Activated CD4-positive, alpha-beta T cell treated with anti-CD3 and anti-CD28 coated beads, Interleukin-2, amount 10 ng/mL, durations not matched to agents 24 days and 14 days (primary cell): Measurements from ENCODE around the gene NFYB. TPM values are rescaled to one million over a fixed set of nuclear protein-coding genes. Genes with fewer than 3 reads are reported as not detected.

ENCODE experiments used
- DNase-seq: peaks from one replicate; pipeline ENCODE4 v3.0.0; 2022
- H3K27ac Mint-ChIP-seq: one replicate; pipeline ENCODE4 v1.8.0; 2022; ENCODE audit warnings: mild to moderate bottlenecking, mixed read lengths
- H3K27me3 Mint-ChIP-seq: one replicate; pipeline ENCODE4 v1.8.0; 2022; ENCODE audit warnings: mixed read lengths
- H3K36me3 Mint-ChIP-seq: one replicate; pipeline ENCODE4 v1.8.0; 2022; ENCODE audit warnings: low read depth, mild to moderate bottlenecking, mixed read lengths
- H3K4me1 Mint-ChIP-seq: one replicate; pipeline ENCODE4 v1.8.0; 2021; ENCODE audit warnings: mixed read lengths
- H3K4me3 Mint-ChIP-seq: one replicate; pipeline ENCODE4 v1.8.0; 2022; ENCODE audit warnings: mild to moderate bottlenecking, moderate library complexity, mixed read lengths
- H3K9me3 Mint-ChIP-seq: one replicate; pipeline ENCODE4 v1.8.0; 2021; ENCODE audit warnings: mixed read lengths
- intact Hi-C: fragments of 100-400 bp; cut with micrococcal nuclease; formaldehyde crosslinking; loops from one replicate; pipeline ENCODE4 v1.15.1; 2023
- total RNA-seq: library from RNA; stranded (reverse); gene quantifications from 2 replicates; pipeline ENCODE4 v1.2.3, GENCODE V29; 2022

NFYB gene
- total RNA-seq, 1 donor from 2014 or later, result 25.4 TPM

GRCh38 chr12:104147346-104147745 lies 9.3 kb upstream of the NFYB start:
- no peak overlapping the region for H3K27ac Mint-ChIP-seq
- intact Hi-C loops, result no loop called here
- H3K36me3 Mint-ChIP-seq, result no peaks in the 10 kb centered on the region
- no peak for DNase-seq
- H3K27me3 Mint-ChIP-seq, result peaks cover 48% of the 10 kb centered on the region
- H3K9me3 Mint-ChIP-seq, result no peaks in the 10 kb centered on the region
- H3K4me3 Mint-ChIP-seq, result no peak overlapping the region
- H3K4me1 Mint-ChIP-seq, result no peaks in the 10 kb centered on the region

GRCh38 chr12:104143918-104144317 lies 5.9 kb upstream of the NFYB start:
- no peak for DNase-seq
- intact Hi-C loops, result no loop called here
- H3K36me3 Mint-ChIP-seq, result no peaks in the 10 kb centered on the region
- H3K9me3 Mint-ChIP-seq, result no peaks in the 10 kb centered on the region
- H3K27me3 Mint-ChIP-seq, result peaks cover 46% of the 10 kb centered on the region
- H3K4me3 Mint-ChIP-seq, result no peak overlapping the region
- peaks cover 2% of the 10 kb centered on the region for H3K4me1 Mint-ChIP-seq
- H3K27ac Mint-ChIP-seq, result no peak overlapping the region

- no peaks in the 10 kb centered on the region for H3K36me3 Mint-ChIP-seq
- intact Hi-C loops, result no loop called here
- H3K4me1 Mint-ChIP-seq, result peaks cover 3% of the 10 kb centered on the region
- no peak overlapping the region for H3K27ac Mint-ChIP-seq
- DNase-seq, result no peak
- no peak overlapping the region for H3K4me3 Mint-ChIP-seq
- H3K27me3 Mint-ChIP-seq, result peaks cover 39% of the 10 kb centered on the region
- H3K9me3 Mint-ChIP-seq, result no peaks in the 10 kb centered on the region
Observed at GRCh38 chr12:104143002-104143401, 5.0 kb upstream of the NFYB start.

- H3K36me3 Mint-ChIP-seq, result no peaks in the 10 kb centered on the region
- peaks cover 3% of the 10 kb centered on the region for H3K4me1 Mint-ChIP-seq
- peak; percentile 48 for DNase-seq
- intact Hi-C loops, result no loop called here
- no peaks in the 10 kb centered on the region for H3K9me3 Mint-ChIP-seq
- no peak overlapping the region for H3K27ac Mint-ChIP-seq
- peaks cover 39% of the 10 kb centered on the region for H3K27me3 Mint-ChIP-seq
- H3K4me3 Mint-ChIP-seq, result no peak overlapping the region
Observed at GRCh38 chr12:104142543-104142942, 4.5 kb upstream of the NFYB start.

GRCh38 chr12:104138797-104139152 lies 765 bp upstream of the NFYB start:
- Mint-ChIP-seq H3K27me3 (peaks cover 23% of the 10 kb centered on the region), H3K9me3 (no peaks in the 10 kb centered on the region), H3K4me1 (peaks cover 16% of the 10 kb centered on the region), H3K27ac (peak overlapping the region; percentile 42), H3K36me3 (no peaks in the 10 kb centered on the region), H3K4me3 (peak overlapping the region; percentile 56)
- intact Hi-C loops, result loop anchor here (1.0 to 5.0 kb wide), 6 partner anchors 74 to 969 kb away; partner anchors contain the start of genes EID3, HCFC2, TDG and TXNRD1
- peak; percentile 58 for DNase-seq

- Mint-ChIP-seq H3K27ac (peak overlapping the region; percentile 91), H3K4me1 (peaks cover 16% of the 10 kb centered on the region), H3K27me3 (peaks cover 10% of the 10 kb centered on the region), H3K4me3 (peak overlapping the region; percentile 87), H3K36me3 (peaks cover 6% of the 10 kb centered on the region), H3K9me3 (no peaks in the 10 kb centered on the region)
- DNase-seq, result peak; percentile 86
- intact Hi-C loops, result loop anchor here (1.0 to 5.0 kb wide), 4 partner anchors 80 to 970 kb away; partner anchors contain the start of genes EID3, HSP90B1, TXNRD1 and WASHC4
Observed at GRCh38 chr12:104137001-104137901, 759 bp downstream of the NFYB start.

- Mint-ChIP-seq H3K4me1 (peaks cover 16% of the 10 kb centered on the region), H3K4me3 (peak overlapping the region; percentile 87), H3K9me3 (no peaks in the 10 kb centered on the region), H3K27ac (peak overlapping the region; percentile 91), H3K27me3 (peaks cover 3% of the 10 kb centered on the region), H3K36me3 (peaks cover 9% of the 10 kb centered on the region)
- no peak for DNase-seq
- intact Hi-C loops, result loop anchor here (5.0 kb wide), 3 partner anchors 81 to 971 kb away; partner anchors contain the start of genes EID3, TXNRD1 and WASHC4
Observed at GRCh38 chr12:104136577-104136976, 1.4 kb downstream of the NFYB start.

- Mint-ChIP-seq H3K9me3 (no peaks in the 10 kb centered on the region), H3K27me3 (no peaks in the 10 kb centered on the region), H3K27ac (no peak overlapping the region), H3K36me3 (peaks cover 16% of the 10 kb centered on the region), H3K4me3 (no peak overlapping the region), H3K4me1 (peaks cover 21% of the 10 kb centered on the region)
- peak; percentile 50 for DNase-seq
- intact Hi-C loops, result loop anchor here (5.0 kb wide), 3 partner anchors 82 to 972 kb away; partner anchors contain the start of genes EID3, TXNRD1 and WASHC4
Observed at GRCh38 chr12:104134882-104135281, 3.1 kb downstream of the NFYB start.

GRCh38 chr12:104133866-104134265 lies 4.1 kb downstream of the NFYB start:
- Mint-ChIP-seq H3K4me1 (peaks cover 18% of the 10 kb centered on the region), H3K27me3 (no peaks in the 10 kb centered on the region), H3K4me3 (no peak overlapping the region), H3K36me3 (peaks cover 23% of the 10 kb centered on the region), H3K27ac (no peak overlapping the region), H3K9me3 (no peaks in the 10 kb centered on the region)
- intact Hi-C loops, result loop anchor here (2.0 kb wide), 1 partner anchor 15 kb away; no protein-coding TSS in a partner anchor
- DNase-seq, result peak; percentile 45

GRCh38 chr12:104133321-104133720 lies 4.7 kb downstream of the NFYB start:
- Mint-ChIP-seq H3K9me3 (no peaks in the 10 kb centered on the region), H3K4me3 (no peak overlapping the region), H3K27me3 (no peaks in the 10 kb centered on the region), H3K27ac (no peak overlapping the region), H3K36me3 (peaks cover 24% of the 10 kb centered on the region), H3K4me1 (peaks cover 17% of the 10 kb centered on the region)
- intact Hi-C loops, result loop anchor here (2.0 kb wide), 1 partner anchor 15 kb away; no protein-coding TSS in a partner anchor
- peak; percentile 43 for DNase-seq

GRCh38 chr12:104132351-104132956 lies 5.6 kb downstream of the NFYB start:
- H3K27me3 Mint-ChIP-seq, result no peaks in the 10 kb centered on the region
- no peak overlapping the region for H3K27ac Mint-ChIP-seq
- no peak overlapping the region for H3K4me3 Mint-ChIP-seq
- H3K9me3 Mint-ChIP-seq, result no peaks in the 10 kb centered on the region
- H3K4me1 Mint-ChIP-seq, result peaks cover 17% of the 10 kb centered on the region
- DNase-seq, result peak; percentile 38
- peaks cover 30% of the 10 kb centered on the region for H3K36me3 Mint-ChIP-seq
- intact Hi-C loops, result loop anchor here (2.0 kb wide), 1 partner anchor 14 kb away; no protein-coding TSS in a partner anchor

GRCh38 chr12:104131609-104132008 lies 6.4 kb downstream of the NFYB start:
- peak; percentile 43 for DNase-seq
- peaks cover 30% of the 10 kb centered on the region for H3K36me3 Mint-ChIP-seq

GRCh38 chr12:104130760-104131159 lies 7.2 kb downstream of the NFYB start:
- Mint-ChIP-seq H3K27ac (no peak overlapping the region), H3K4me1 (peaks cover 5% of the 10 kb centered on the region), H3K36me3 (peaks cover 37% of the 10 kb centered on the region), H3K9me3 (no peaks in the 10 kb centered on the region), H3K27me3 (no peaks in the 10 kb centered on the region), H3K4me3 (no peak overlapping the region)
- no peak for DNase-seq
- intact Hi-C loops, result no loop called here

More at GRCh38 chr12:104131609-104132008, 6.4 kb downstream of the NFYB start:
- Mint-ChIP-seq H3K27ac (no peak overlapping the region), H3K9me3 (no peaks in the 10 kb centered on the region), H3K4me3 (no peak overlapping the region), H3K27me3 (no peaks in the 10 kb centered on the region), H3K4me1 (peaks cover 12% of the 10 kb centered on the region)
- intact Hi-C loops, result loop anchor here (2.0 kb wide), 1 partner anchor 13 kb away; no protein-coding TSS in a partner anchor

GRCh38 chr12:104126548-104126947 lies 11.5 kb downstream of the NFYB start:
- peaks cover 38% of the 10 kb centered on the region for H3K36me3 Mint-ChIP-seq

More at GRCh38 chr12:104126548-104126947, 11.5 kb downstream of the NFYB start:
- no peak for DNase-seq
- Mint-ChIP-seq H3K27me3 (no peaks in the 10 kb centered on the region), H3K27ac (no peak overlapping the region), H3K9me3 (no peaks in the 10 kb centered on the region), H3K4me3 (no peak overlapping the region), H3K4me1 (peaks cover 5% of the 10 kb centered on the region)
- intact Hi-C loops, result no loop called here
